ENCODE data around the gene ASIC4.

The ASIC4 gene

DNA sequence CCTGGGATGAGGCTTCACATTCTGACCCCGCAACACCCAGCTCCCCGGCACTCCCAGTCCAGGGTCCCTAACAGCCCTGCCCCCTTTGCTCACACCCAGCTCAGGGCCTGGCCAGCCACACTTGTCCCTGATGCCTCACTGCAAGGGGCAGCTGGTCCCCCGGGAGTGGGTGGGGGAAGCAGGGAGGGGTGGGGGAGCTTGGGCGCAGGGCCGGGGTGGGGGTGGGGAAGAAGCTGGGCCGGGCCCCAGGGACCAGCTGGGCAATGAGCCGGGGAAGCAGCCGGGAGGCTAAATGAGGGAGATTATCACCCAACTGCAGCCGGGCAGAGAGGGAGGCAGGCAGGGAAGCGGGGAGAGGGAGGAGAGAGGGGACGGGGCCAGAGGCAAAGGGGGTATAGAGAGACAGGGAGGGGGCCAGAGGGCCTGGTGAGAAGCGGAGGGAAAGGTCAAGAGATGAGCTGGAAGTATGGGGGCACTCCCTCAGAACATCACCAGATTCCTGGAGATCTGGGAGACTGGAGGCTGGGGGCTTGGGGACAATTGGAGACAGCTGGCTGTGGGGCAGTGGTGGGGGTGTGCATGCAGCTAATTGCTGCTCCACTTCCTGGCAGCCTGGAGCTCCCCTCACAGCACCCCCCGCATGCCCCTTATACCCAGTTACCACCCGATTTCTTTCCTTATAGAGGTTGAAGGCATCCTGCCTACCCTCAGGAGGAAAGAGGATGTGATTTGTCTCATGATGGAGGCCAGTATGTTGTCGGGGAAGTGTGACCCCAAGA is 2.5 kb upstream of the ASIC4 start:
- H4K20me1 ChIP-seq (ENCODE audit: control insufficient read depth, insufficient read depth, low read depth, low read length), result no peaks in the 10 kb centered on the region; the same call in 1 of the 2 replicates
- H3K4me3 ChIP-seq (ENCODE audit: low read length), result no peak overlapping the region
- H3K9me3 ChIP-seq (ENCODE audit: control insufficient read depth, insufficient read depth, low read length), result no peaks in the 10 kb centered on the region
- no peak overlapping the region for H3K27ac ChIP-seq (ENCODE audit: low read depth, low read length)
- no peaks in the 10 kb centered on the region for H3K36me3 ChIP-seq (ENCODE audit: control insufficient read depth, low read length)
- no peak for TF ChIP-seq EZH2phosphoT487 (IDR thresholded peaks at IDR 0.05; ENCODE audit: borderline replicate concordance, low read length)
- TF ChIP-seq, protein P1, sequence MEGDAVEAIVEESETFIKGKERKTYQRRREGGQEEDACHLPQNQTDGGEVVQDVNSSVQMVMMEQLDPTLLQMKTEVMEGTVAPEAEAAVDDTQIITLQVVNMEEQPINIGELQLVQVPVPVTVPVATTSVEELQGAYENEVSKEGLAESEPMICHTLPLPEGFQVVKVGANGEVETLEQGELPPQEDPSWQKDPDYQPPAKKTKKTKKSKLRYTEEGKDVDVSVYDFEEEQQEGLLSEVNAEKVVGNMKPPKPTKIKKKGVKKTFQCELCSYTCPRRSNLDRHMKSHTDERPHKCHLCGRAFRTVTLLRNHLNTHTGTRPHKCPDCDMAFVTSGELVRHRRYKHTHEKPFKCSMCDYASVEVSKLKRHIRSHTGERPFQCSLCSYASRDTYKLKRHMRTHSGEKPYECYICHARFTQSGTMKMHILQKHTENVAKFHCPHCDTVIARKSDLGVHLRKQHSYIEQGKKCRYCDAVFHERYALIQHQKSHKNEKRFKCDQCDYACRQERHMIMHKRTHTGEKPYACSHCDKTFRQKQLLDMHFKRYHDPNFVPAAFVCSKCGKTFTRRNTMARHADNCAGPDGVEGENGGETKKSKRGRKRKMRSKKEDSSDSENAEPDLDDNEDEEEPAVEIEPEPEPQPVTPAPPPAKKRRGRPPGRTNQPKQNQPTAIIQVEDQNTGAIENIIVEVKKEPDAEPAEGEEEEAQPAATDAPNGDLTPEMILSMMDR (IDR thresholded peaks at IDR 0.05; ENCODE audit: low read depth, low read length, poor library complexity, severe bottlenecking), result no peak
- peaks cover 7% of the 10 kb centered on the region; the same call in 1 of the 2 replicates for H3K4me1 ChIP-seq (ENCODE audit: control insufficient read depth, low read length)
- H3F3A ChIP-seq (ENCODE audit: control insufficient read depth, insufficient read depth), result no peaks in the 10 kb centered on the region
- H3K27me3 ChIP-seq (ENCODE audit: control insufficient read depth, low read length), result peaks cover 74% of the 10 kb centered on the region
- H3K79me2 ChIP-seq (ENCODE audit: control insufficient read depth, low read length), result no peaks in the 10 kb centered on the region
- no peaks in the 10 kb centered on the region for H3K9me2 ChIP-seq (replicated peaks; ENCODE audit: control insufficient read depth, low read length)
- H3K4me2 ChIP-seq (ENCODE audit: low read length), result no peak overlapping the region

DNA sequence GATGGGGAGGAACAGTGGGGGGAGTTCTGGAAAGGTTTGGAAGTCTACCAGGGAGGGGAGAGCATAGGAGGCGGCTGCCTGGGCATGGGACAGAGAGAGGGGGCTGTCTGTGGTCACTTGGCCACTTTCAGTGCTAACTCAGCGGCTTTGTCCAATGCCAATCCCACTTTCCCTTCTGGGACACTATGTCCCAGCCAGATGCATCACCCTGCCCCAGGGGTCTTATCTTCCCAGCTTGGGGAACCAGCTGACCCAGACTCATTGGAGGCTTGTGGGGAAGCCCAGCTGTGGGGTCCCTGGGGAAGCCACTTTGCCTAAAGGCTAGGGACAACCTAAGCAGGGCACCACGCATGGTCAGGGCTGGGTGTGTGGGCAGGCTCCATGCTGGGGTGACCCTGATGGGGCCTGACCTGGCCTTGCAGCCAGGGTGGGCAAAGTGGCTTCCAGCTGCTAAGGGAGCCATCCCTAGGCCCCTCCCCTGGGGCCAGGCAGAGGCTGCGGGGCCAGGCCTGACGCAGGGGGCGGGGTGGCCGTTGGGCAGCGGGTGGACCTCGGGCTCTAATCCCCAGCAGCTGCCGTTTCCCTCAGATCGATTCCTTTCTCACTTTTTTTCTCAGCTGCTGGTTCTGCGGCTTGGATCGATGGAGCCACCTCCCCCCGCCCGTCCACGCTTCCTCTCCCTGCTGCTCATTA is 1.6 kb upstream of the ASIC4 start:
- Histone ChIP-seq H3F3A (ENCODE audit: control insufficient read depth, insufficient read depth) (no peaks in the 10 kb centered on the region), H3K4me3 (ENCODE audit: low read length) (no peak overlapping the region), H3K9me3 (ENCODE audit: control insufficient read depth, insufficient read depth, low read length) (no peaks in the 10 kb centered on the region), H3K27ac (ENCODE audit: low read depth, low read length) (no peak overlapping the region), H4K20me1 (ENCODE audit: control insufficient read depth, insufficient read depth, low read depth, low read length) (no peaks in the 10 kb centered on the region; the same call in 1 of the 2 replicates), H3K9me2 (replicated peaks; ENCODE audit: control insufficient read depth, low read length) (no peaks in the 10 kb centered on the region), H3K4me2 (ENCODE audit: low read length) (no peak overlapping the region), H3K4me1 (ENCODE audit: control insufficient read depth, low read length) (peaks cover 7% of the 10 kb centered on the region; the same call in 1 of the 2 replicates), H3K79me2 (ENCODE audit: control insufficient read depth, low read length) (no peaks in the 10 kb centered on the region), H3K36me3 (ENCODE audit: control insufficient read depth, low read length) (no peaks in the 10 kb centered on the region), H3K27me3 (ENCODE audit: control insufficient read depth, low read length) (peaks cover 82% of the 10 kb centered on the region)
- TF ChIP-seq, protein P1 (IDR thresholded peaks at IDR 0.05; ENCODE audit: low read depth, low read length, poor library complexity, severe bottlenecking), result no peak
- no peak for TF ChIP-seq EZH2phosphoT487 (IDR thresholded peaks at IDR 0.05; ENCODE audit: borderline replicate concordance, low read length)

GRCh38 chr2:219513787-219514186 is 495 bp upstream of the ASIC4 start:
- Histone ChIP-seq H3K4me1 (ENCODE audit: control insufficient read depth, low read length) (peaks cover 7% of the 10 kb centered on the region; the same call in 1 of the 2 replicates), H3K27me3 (ENCODE audit: control insufficient read depth, low read length) (peaks cover 86% of the 10 kb centered on the region), H3F3A (ENCODE audit: control insufficient read depth, insufficient read depth) (no peaks in the 10 kb centered on the region), H3K27ac (ENCODE audit: low read depth, low read length) (no peak overlapping the region), H4K20me1 (ENCODE audit: control insufficient read depth, insufficient read depth, low read depth, low read length) (no peaks in the 10 kb centered on the region; the same call in 1 of the 2 replicates), H3K4me2 (ENCODE audit: low read length) (no peak overlapping the region), H3K9me3 (ENCODE audit: control insufficient read depth, insufficient read depth, low read length) (no peaks in the 10 kb centered on the region), H3K36me3 (ENCODE audit: control insufficient read depth, low read length) (no peaks in the 10 kb centered on the region), H3K79me2 (ENCODE audit: control insufficient read depth, low read length) (no peaks in the 10 kb centered on the region), H3K9me2 (replicated peaks; ENCODE audit: control insufficient read depth, low read length) (no peaks in the 10 kb centered on the region), H3K4me3 (ENCODE audit: low read length) (no peak overlapping the region)
- TF ChIP-seq, protein P1 (IDR thresholded peaks at IDR 0.05; ENCODE audit: low read depth, low read length, poor library complexity, severe bottlenecking), result no peak
- no peak for TF ChIP-seq EZH2phosphoT487 (IDR thresholded peaks at IDR 0.05; ENCODE audit: borderline replicate concordance, low read length)

All from DOHH2 (cell line).